Panc1 (cell line): ENCODE results near the gene POTEF. TPM values are rescaled to one million over a fixed set of nuclear protein-coding genes. Genes with fewer than 3 reads are reported as not detected.
"Not testable (repeated sequence)": the region's sequence is repeated elsewhere in the genome, so short reads cannot be mapped to it uniquely, and the experiment has no call there.

ENCODE experiments used
- ATAC-seq: fragments of 200-7000 bp; cut with Tn5 transposase; 2 replicates; pipeline ENCODE4 v1.9.1; 2020; ENCODE audit warnings: mild to moderate bottlenecking, moderate library complexity
- BruUV-seq: library from RNA; stranded (reverse); fragments of 400-500 nt; replicated peaks from 2 replicates; lab custom pipeline; 2021; lab: Mats Ljungman, UMichigan
- CTCF ChIA-PET: fragments of 300-600 bp; sonication (Branson Sonifier 250); formaldehyde crosslinking; loops from one replicate; lab custom pipeline; 2022; ENCODE audit warnings: antibody characterized with exemption; lab: Charles Lee
- POLR2A ChIA-PET: fragments of 300-600 bp; sonication (Branson Sonifier 250); formaldehyde crosslinking; loops from one replicate; lab custom pipeline; 2022; ENCODE audit warnings: antibody characterized with exemption; lab: Charles Lee
- DNase-seq: peaks from one replicate; pipeline ENCODE4 v3.0.0-alpha.2; 2010; ENCODE audit warnings: low read depth, low spot score
- H3K27ac ChIP-seq: 2 replicates; pipeline ENCODE4 v1.5.1; 2011; ENCODE audit warnings: mild to moderate bottlenecking, low read length, inconsistent platforms
- H3K27me3 ChIP-seq: fragments of 200-500 bp; sonication (Bioruptor generic); 2 replicates; pipeline ENCODE4 v1.6.0; 2014; ENCODE audit warnings: low read length, inconsistent platforms; ENCODE audit not compliant: control insufficient read depth, insufficient read depth
- H3K36me3 ChIP-seq: fragments of 200-500 bp; sonication (Bioruptor generic); 2 replicates; pipeline ENCODE4 v1.5.1; 2014; ENCODE audit warnings: inconsistent platforms, mild to moderate bottlenecking, low read length, moderate library complexity; ENCODE audit not compliant: control insufficient read depth, insufficient read depth
- H3K4me1 ChIP-seq: 2 replicates; pipeline ENCODE4 v1.5.1; 2011; ENCODE audit warnings: inconsistent platforms, mild to moderate bottlenecking, low read length, moderate library complexity; ENCODE audit not compliant: control insufficient read depth, insufficient read depth
- H3K4me3 ChIP-seq, 2 experiments: 2 replicates each; pipeline ENCODE4 v1.5.1; 2011 to 2012; ENCODE audit warnings: low read depth in 2 of 2, low read length in 2 of 2, mild to moderate bottlenecking in 2 of 2, inconsistent platforms in 1 of 2, moderate library complexity in 1 of 2
- H3K9me3 ChIP-seq: fragments of 200-500 bp; sonication (Bioruptor generic); 2 replicates; pipeline ENCODE4 v1.5.1; 2014; ENCODE audit warnings: low read depth, mild to moderate bottlenecking, inconsistent platforms, low read length, moderate library complexity; ENCODE audit not compliant: control insufficient read depth, insufficient read depth
- CTCF ChIP-seq: fragments of 450-650 bp; IDR thresholded peaks from 2 replicates; pipeline ENCODE4 v1.5.1; 2017; ENCODE audit warnings: mild to moderate bottlenecking
- POLR2AphosphoS5 ChIP-seq: IDR thresholded peaks from 2 replicates; pipeline ENCODE4 v1.6.1; 2012; ENCODE audit warnings: mild to moderate bottlenecking, low read depth, low read length, moderate library complexity
- REST ChIP-seq, 2 experiments: IDR thresholded peaks; 2 replicates each; pipeline ENCODE4 v1.6.1; 2011 to 2012; ENCODE audit warnings: low read depth in 2 of 2, control low read depth in 1 of 2, low read length in 1 of 2, mild to moderate bottlenecking in 1 of 2, moderate library complexity in 1 of 2; ENCODE audit not compliant: insufficient read depth in 1 of 2
- SIN3A ChIP-seq: IDR thresholded peaks from 2 replicates; pipeline ENCODE4 v1.6.1; 2012; ENCODE audit warnings: low read depth, mild to moderate bottlenecking, low read length, moderate library complexity, borderline replicate concordance; ENCODE audit not compliant: insufficient read depth
- TCF7L2 ChIP-seq: IDR thresholded peaks from 2 replicates; pipeline ENCODE4 v1.6.1; 2011; ENCODE audit warnings: mild to moderate bottlenecking, low read depth, low read length, inconsistent platforms
- in situ Hi-C: cut with HindIII; loops from 2 replicates; pipeline ENCODE4 v1.10.0; 2016; ENCODE audit warnings: low sequenced_read_pairs, low pct_unique_long_range_greater_than_20kb
- intact Hi-C: fragments of 100-400 bp; cut with micrococcal nuclease; formaldehyde crosslinking; loops from one replicate; pipeline ENCODE4 v1.10.0; 2022; ENCODE audit not compliant: unreplicated experiment
- total RNA-seq: library from RNA; stranded (reverse); gene quantifications from one replicate; pipeline ENCODE4 v1.2.1, GENCODE V29; 2021; ENCODE audit not compliant: unreplicated experiment

POTEF gene
- total RNA-seq, 1 experiment from 2014 or later, result 7.2 TPM

- no TSS peak for BruUV-seq
- Histone ChIP-seq H3K4me1 (no peaks in the 10 kb centered on the region), H3K4me3 (no peak overlapping the region), H3K9me3 (no peaks in the 10 kb centered on the region), H3K27ac (no peak overlapping the region), H3K27me3 (no peaks in the 10 kb centered on the region), H3K36me3 (no peaks in the 10 kb centered on the region)
- ChIA-PET POLR2A (no interaction called here), CTCF (no interaction called here)
- intact Hi-C loops (loop anchor here (10.0 kb wide), 1 partner anchor 176 kb away; no protein-coding TSS in a partner anchor), in situ Hi-C loops (no loop called here)
- TF ChIP-seq SIN3A (no peak), REST (IDR thresholded peaks at IDR 0.05; ENCODE audit: insufficient read depth in 1 of 2, low read depth in 2 of 2, low read length in 1 of 2) (no peak), CTCF (no peak), POLR2AphosphoS5 (no peak), TCF7L2 (no peak)
- no peak for ATAC-seq
- no peak for DNase-seq
These were observed 29.6 kb upstream of the POTEF start for GRCh38 chr2:130158631-130159030.

GRCh38 chr2:130157825-130158514, 28.9 kb upstream of the POTEF start:
- ATAC-seq, H3K27me3 ChIP-seq, H3K36me3 ChIP-seq, POLR2A ChIA-PET, H3K4me1 ChIP-seq, H3K27ac ChIP-seq, CTCF ChIA-PET, BruUV-seq, H3K4me3 ChIP-seq, in situ Hi-C loops, DNase-seq, H3K9me3 ChIP-seq: not testable (repeated sequence)
- intact Hi-C loops, result loop anchor here (10.0 kb wide), 1 partner anchor 177 kb away; no protein-coding TSS in a partner anchor

GRCh38 chr2:130157354-130157753, 28.3 kb upstream of the POTEF start:
- DNase-seq, H3K4me3 ChIP-seq, H3K4me1 ChIP-seq, H3K27ac ChIP-seq, CTCF ChIA-PET, POLR2A ChIA-PET, BruUV-seq, H3K36me3 ChIP-seq, H3K27me3 ChIP-seq, H3K9me3 ChIP-seq, in situ Hi-C loops: not testable (repeated sequence)
- intact Hi-C loops, result loop anchor here (10.0 kb wide), 1 partner anchor 177 kb away; no protein-coding TSS in a partner anchor
- ATAC-seq, result peak; percentile 28
